Measurements from ENCODE around the gene ANG. TPM values are rescaled to one million over a fixed set of nuclear protein-coding genes. Genes with fewer than 3 reads are reported as not detected.

Gene ANG
- total and polyA plus RNA-seq, 9 of the 15 experiments (the other 6 are each of a cell fraction or from before 2014, with no cell fraction given): 0.21 to 0.73 (median 0.34) TPM; not detected in 4

DNA sequence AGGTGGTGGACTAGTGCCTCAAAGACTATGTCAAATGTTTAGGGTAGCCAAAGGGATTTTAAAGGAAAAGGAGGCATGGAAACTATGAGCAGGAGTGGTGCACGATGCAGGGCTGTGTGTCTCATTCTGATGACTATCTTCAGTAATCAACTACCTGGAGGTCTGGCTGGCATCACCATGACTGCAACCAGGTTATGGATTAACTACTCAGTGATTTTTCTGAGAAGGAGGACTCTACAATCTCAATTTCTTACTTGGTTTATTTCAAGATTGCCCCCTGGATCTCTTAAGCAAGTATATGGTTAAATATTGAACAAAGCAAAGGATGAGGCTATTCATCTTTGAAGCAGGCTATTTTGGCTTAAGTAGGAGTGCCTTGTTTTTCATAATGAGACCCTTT is 38.0 kb downstream of the ANG start:
- 0% methylated on average over 1 of the region's 1 CpG for WGBS (ENCODE audit: insufficient coverage, low coverage, missing lambda C conversion rate)
- CTCF ChIA-PET (ENCODE audit: low intra/inter-chr PET ratio): no interaction called here
- no peak for DNase-seq (ENCODE audit: extremely low read depth in 1 of 4, low spot score in 3 of 4)
- Histone ChIP-seq H3K27ac (ENCODE audit: extremely low read depth, low read depth, low read length) (no peak overlapping the region), H3K9me3 (replicated peaks; ENCODE audit: control insufficient read depth, insufficient read depth, low read depth, low read length) (no peaks in the 10 kb centered on the region), H3K4me2 (ENCODE audit: insufficient read depth, low read length) (no peak overlapping the region), H3K4me3 (no peak overlapping the region), H3K4me1 (replicated peaks in 1 of 2; ENCODE audit: control insufficient read depth in 2 of 2, insufficient read depth in 2 of 2, low read length in 2 of 2) (peaks cover 3 to 6% of the 10 kb centered on the region in 2 experiments; a peak in 4 of 5 replicates), H3K36me3 (ENCODE audit: control insufficient read depth, insufficient read depth, low read length) (no peaks in the 10 kb centered on the region), H3K79me2 (ENCODE audit: control insufficient read depth, insufficient read depth, low read length) (no peaks in the 10 kb centered on the region), H3K27me3 (ENCODE audit: control insufficient read depth in 2 of 2, insufficient read depth in 2 of 2, low read length in 2 of 2) (peaks cover 20 to 29% of the 10 kb centered on the region in 2 experiments; a peak in 4 of 5 replicates), H3K9me1 (ENCODE audit: control insufficient read depth, insufficient read depth, low read length) (no peaks in the 10 kb centered on the region), H4K20me1 (replicated peaks; ENCODE audit: control insufficient read depth, insufficient read depth, low read length) (no peaks in the 10 kb centered on the region), H2AFZ (ENCODE audit: low read depth, low read length) (no peak overlapping the region), H3K9ac (ENCODE audit: insufficient read depth in 1 of 2, low read depth in 2 of 2, low read length in 2 of 2) (no peak overlapping the region)
- no peak for ATAC-seq
- no TSS peak for BruUV-seq (replicated peaks)
- FAIRE-seq: no peak
- TF ChIP-seq ZNF764 (CRISPR knock-in tag; IDR thresholded peaks at IDR 0.05; ENCODE audit: low read depth) (no peak), ZNF445 (CRISPR knock-in tag; IDR thresholded peaks at IDR 0.05; ENCODE audit: low read depth) (no peak), DPF2 (IDR thresholded peaks at IDR 0.05) (no peak), NUFIP1 (IDR thresholded peaks at IDR 0.05; ENCODE audit: partially characterized antibody) (no peak), CBX1 (IDR thresholded peaks at IDR 0.05; ENCODE audit: low read depth) (no peak), TEAD1 (CRISPR knock-in tag; IDR thresholded peaks at IDR 0.05) (no peak), SOX6 (IDR thresholded peaks at IDR 0.05) (no peak)
- TF ChIP-seq, protein P1, sequence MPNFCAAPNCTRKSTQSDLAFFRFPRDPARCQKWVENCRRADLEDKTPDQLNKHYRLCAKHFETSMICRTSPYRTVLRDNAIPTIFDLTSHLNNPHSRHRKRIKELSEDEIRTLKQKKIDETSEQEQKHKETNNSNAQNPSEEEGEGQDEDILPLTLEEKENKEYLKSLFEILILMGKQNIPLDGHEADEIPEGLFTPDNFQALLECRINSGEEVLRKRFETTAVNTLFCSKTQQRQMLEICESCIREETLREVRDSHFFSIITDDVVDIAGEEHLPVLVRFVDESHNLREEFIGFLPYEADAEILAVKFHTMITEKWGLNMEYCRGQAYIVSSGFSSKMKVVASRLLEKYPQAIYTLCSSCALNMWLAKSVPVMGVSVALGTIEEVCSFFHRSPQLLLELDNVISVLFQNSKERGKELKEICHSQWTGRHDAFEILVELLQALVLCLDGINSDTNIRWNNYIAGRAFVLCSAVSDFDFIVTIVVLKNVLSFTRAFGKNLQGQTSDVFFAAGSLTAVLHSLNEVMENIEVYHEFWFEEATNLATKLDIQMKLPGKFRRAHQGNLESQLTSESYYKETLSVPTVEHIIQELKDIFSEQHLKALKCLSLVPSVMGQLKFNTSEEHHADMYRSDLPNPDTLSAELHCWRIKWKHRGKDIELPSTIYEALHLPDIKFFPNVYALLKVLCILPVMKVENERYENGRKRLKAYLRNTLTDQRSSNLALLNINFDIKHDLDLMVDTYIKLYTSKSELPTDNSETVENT (CRISPR knock-in tag; IDR thresholded peaks at IDR 0.05): no peak
- TF ChIP-seq, protein P2, sequence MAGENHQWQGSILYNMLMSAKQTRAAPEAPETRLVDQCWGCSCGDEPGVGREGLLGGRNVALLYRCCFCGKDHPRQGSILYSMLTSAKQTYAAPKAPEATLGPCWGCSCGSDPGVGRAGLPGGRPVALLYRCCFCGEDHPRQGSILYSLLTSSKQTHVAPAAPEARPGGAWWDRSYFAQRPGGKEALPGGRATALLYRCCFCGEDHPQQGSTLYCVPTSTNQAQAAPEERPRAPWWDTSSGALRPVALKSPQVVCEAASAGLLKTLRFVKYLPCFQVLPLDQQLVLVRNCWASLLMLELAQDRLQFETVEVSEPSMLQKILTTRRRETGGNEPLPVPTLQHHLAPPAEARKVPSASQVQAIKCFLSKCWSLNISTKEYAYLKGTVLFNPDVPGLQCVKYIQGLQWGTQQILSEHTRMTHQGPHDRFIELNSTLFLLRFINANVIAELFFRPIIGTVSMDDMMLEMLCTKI (IDR thresholded peaks at IDR 0.05; ENCODE audit: partially characterized antibody): no peak
- TF ChIP-seq, protein P3, sequence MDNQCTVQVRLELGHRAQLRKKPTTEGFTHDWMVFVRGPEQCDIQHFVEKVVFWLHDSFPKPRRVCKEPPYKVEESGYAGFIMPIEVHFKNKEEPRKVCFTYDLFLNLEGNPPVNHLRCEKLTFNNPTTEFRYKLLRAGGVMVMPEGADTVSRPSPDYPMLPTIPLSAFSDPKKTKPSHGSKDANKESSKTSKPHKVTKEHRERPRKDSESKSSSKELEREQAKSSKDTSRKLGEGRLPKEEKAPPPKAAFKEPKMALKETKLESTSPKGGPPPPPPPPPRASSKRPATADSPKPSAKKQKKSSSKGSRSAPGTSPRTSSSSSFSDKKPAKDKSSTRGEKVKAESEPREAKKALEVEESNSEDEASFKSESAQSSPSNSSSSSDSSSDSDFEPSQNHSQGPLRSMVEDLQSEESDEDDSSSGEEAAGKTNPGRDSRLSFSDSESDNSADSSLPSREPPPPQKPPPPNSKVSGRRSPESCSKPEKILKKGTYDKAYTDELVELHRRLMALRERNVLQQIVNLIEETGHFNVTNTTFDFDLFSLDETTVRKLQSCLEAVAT (IDR thresholded peaks at IDR 0.05): no peak
- TF ChIP-seq, protein P4, sequence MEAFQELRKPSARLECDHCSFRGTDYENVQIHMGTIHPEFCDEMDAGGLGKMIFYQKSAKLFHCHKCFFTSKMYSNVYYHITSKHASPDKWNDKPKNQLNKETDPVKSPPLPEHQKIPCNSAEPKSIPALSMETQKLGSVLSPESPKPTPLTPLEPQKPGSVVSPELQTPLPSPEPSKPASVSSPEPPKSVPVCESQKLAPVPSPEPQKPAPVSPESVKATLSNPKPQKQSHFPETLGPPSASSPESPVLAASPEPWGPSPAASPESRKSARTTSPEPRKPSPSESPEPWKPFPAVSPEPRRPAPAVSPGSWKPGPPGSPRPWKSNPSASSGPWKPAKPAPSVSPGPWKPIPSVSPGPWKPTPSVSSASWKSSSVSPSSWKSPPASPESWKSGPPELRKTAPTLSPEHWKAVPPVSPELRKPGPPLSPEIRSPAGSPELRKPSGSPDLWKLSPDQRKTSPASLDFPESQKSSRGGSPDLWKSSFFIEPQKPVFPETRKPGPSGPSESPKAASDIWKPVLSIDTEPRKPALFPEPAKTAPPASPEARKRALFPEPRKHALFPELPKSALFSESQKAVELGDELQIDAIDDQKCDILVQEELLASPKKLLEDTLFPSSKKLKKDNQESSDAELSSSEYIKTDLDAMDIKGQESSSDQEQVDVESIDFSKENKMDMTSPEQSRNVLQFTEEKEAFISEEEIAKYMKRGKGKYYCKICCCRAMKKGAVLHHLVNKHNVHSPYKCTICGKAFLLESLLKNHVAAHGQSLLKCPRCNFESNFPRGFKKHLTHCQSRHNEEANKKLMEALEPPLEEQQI (IDR thresholded peaks at IDR 0.05): no peak
- in situ Hi-C loops (cut with MboI): no loop called here
- POLR2A ChIA-PET: no interaction called here
- intact Hi-C loops (cut with micrococcal nuclease): no loop called here
